ENCODE results near the gene CCDC85B.
A peak's percentile ranks its signal among the peaks of the same experiment; 100 is the strongest.
"Not testable (repeated sequence)": the region's sequence is repeated elsewhere in the genome, so short reads cannot be mapped to it uniquely, and the experiment has no call there.

Gene CCDC85B

GRCh38 chr11:65887723-65888162, 2.7 kb upstream of the CCDC85B start:
- DNase-seq, result no peak

DNA sequence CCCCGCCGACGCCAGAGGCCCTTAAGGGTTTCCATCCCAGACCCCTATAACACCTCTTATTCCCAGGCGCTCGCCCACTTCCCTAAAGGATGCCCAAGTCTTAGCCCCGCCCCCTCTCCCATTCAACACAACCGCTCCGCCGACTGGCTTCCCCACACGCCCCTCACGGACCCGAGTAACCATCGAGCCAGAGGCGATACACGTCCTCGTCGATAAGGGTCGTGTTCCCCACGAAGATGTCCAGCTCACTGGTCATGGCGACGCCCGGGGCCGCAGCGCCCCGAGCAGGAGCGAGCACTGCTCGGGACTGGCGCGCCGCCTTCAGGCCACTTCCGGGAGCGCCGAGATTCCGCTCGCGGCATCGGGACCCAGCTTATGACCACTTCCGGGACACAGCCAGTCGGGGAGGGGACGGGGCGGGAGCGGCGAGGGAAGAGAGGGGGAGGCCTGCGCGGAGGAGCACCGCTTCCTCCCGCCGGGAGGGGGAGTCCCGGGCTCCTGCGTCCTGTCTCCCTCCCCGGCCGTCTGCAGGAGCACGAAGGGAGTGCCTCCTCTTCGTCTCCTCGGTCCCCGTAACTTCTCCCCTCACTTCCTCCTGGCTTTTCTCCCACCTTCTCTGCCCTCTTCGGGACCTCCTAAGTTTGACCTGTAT, 2.2 kb upstream of the CCDC85B start, which contains the start of gene FIBP:
Gene FIBP (minus strand): TSS at position 309 of the 652 bp plus-strand sequence. CDS start 53 bp downstream, at position 256.
- peak; percentile 98 for DNase-seq

- DNase-seq, result no peak
Measured at GRCh38 chr11:65891219-65892136, 1.0 kb downstream of the CCDC85B start.

GRCh38 chr11:65892137-65892540, 1.7 kb downstream of the CCDC85B start:
- not testable (repeated sequence) for DNase-seq

DNA sequence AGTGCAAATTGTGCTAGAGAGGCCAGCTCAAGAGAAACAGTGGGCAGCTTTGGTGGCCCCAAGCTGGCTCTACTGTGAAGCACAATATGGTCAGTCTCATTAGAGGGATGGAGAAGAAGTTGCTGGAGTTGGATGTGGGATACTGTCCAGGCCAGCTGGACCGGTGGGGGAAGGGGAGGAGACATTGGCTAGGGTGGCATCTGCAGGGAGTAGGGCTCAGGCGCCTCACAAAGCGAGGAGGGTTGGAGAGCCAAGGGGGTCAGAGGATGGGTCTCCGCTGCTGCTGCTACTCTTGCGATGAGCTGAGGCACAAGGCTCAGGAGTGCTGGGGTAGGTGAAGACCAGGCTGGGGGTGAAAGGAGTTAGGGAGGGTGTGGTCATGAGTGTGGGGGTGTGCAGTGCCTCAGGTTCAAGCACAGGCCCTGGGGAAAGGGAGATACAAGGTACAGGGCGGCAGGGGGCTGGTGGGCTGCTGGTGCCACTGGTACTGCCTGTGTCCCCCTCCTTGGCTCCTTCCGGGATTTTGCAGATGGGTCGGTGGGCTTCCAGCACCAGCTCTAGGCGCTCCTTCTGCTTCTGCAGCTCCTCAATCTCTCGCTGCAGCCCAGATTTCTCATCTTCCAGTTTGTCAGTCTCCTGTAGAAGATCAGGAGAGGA, 2.3 kb downstream of the CCDC85B start:
- no peak for DNase-seq

DNA sequence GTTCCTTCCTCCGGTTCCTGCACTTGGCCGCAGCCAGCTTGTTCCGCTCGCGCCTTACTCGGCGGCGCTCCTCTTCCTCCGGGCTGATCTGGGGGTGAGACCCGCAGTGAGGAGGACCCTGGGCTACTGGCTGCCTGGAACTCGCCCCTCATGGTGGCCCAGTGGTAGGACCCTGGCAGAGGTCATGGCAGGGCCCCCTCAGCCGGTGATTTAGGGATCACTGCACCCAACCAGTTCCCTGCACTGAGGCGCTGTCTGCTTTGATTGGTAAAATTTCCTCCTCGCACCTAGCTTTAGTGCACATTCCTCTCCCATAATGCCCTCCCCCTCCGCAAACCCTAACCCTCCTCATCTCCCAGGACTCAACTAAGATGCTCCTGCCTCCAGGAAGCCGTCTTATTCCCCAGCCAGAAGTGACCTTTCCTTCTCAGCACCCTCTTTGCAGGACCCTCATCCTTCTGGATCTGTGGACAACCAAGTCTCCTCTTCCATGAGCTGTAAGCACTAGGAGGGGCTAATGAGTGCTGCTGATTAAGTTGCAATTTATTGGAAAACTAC, 3.6 kb downstream of the CCDC85B start:
- no peak for DNase-seq

- no peak for DNase-seq
Measured at GRCh38 chr11:65895482-65895981, 5.1 kb downstream of the CCDC85B start.

GRCh38 chr11:65896034-65896999, 5.8 kb downstream of the CCDC85B start:
- DNase-seq, result no peak

GRCh38 chr11:65897020-65897471, 6.6 kb downstream of the CCDC85B start:
- no peak for DNase-seq

GRCh38 chr11:65898656-65899355, 8.3 kb downstream of the CCDC85B start:
- no peak for DNase-seq

- peak; percentile 85 for DNase-seq
Measured at GRCh38 chr11:65899356-65900124, 9.1 kb downstream of the CCDC85B start.

DNA sequence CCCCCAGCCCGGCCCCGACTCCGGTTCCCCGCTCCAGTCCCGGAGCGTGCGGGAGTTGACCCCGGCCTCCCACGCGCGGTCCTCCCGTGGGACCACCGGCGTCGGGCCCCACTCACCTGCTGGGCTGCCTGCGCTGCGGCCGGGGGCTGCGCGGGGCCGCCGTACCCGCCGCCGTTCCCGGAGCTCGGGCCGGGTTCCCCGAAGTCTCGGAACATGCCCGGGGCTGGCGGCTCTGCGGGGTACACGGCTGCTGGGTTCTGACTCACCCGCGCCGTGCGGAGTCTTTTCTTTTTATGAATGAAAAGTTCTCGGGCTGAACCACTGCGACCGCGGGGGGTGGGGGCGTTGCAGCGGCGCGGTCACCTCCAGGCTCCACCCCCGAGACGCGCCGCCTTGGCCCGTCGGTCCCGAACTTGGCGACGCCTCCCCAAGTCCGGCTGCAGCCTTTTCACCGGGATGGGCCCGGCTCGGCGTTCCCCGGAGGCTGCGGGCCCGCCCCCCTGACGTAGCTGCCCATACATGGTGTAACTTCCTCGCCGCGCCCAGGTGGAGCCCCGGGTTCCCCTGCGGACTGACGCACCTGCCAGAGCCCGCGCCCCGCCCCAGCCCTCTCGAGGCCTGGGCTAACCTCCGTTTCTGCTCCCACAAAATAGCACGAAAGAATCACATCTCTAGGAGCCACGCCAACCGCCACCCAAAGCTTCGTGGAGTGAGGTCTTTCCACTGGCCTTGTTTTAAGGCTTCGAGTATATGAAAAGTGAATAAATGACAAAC, 9.8 kb downstream of the CCDC85B start, which contains the start of gene FOSL1:
Gene FOSL1 (minus strand): TSS at position 264 of the 774 bp plus-strand sequence. CDS start 49 bp downstream, at position 215.
- peak; percentile 97 for DNase-seq

DNA sequence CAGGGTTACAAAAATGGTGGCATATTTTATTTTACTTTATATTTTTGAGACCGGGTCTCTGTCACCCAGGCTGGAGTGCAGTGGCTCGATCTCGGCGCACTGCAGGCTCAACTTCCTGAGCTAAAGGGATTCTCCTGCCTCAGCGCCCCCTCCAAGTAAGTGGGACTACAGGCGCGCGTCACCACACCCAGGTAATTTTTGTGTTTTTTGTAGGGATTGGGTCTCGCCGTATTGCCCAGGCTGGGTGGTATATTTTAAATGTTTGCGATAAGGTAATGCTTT, 10.4 kb downstream of the CCDC85B start:
- no peak for DNase-seq

DNA sequence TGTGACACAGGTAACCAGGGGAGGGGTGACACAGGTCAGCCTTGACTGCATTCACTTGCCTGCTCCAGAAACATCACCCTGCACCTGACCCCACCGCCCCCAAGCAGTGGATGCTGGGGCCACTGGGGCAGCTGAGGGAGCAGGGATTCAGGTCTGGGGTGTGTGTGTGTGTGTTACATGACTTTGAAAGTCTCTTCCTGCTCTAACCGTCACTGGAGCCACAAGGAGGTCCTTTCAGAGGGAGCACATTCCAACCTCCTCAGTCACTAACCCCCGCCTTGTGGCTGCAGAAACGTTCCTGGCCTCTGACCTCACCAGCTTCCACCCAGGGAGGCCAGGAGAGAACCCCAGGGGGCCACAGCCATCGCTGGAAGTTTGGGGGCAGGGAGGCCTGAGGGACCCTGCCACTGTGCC, 12.6 kb downstream of the CCDC85B start:
- peak; percentile 96 for DNase-seq

DNA sequence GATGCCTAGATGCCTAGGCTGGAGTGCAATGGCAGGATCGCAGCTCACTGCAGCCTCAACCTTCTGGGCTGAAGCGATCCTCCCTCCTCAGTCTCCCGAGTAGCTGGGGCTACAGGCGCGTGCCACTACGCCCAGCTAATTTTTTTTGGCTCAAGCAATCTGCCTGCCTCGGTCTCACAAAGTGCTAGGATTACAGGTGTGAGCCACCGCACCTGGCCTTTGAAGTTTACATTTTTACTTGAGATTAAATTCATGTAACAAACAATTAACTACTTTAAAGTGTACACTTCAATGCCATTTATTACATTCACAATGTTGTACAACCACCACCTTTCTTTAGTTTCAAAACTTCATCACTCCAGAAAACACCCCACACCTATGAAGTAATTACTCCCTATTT, 13.2 kb downstream of the CCDC85B start:
- no peak for DNase-seq

DNA sequence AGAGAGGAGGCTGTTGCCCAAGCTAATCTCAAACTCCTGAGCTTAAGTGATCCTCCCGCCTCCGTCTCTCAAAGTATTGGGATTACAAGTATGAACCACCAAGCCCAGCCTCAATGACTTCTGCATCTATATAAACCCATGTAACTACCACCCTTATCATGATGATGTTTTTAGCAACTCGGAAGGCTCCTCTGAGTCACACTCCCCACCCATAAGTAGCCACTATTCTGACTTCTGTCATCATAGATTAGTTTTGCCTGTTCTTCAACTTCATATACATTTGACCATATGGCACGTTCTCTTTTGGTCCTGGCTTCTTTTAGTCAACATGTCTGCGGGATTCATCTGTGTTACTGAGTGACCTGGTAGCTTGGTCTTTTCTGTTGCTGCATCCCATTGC, 16.1 kb downstream of the CCDC85B start:
- DNase-seq, result no peak

GRCh38 chr11:65907878-65908277, 17.4 kb downstream of the CCDC85B start:
- DNase-seq, result no peak

DNA sequence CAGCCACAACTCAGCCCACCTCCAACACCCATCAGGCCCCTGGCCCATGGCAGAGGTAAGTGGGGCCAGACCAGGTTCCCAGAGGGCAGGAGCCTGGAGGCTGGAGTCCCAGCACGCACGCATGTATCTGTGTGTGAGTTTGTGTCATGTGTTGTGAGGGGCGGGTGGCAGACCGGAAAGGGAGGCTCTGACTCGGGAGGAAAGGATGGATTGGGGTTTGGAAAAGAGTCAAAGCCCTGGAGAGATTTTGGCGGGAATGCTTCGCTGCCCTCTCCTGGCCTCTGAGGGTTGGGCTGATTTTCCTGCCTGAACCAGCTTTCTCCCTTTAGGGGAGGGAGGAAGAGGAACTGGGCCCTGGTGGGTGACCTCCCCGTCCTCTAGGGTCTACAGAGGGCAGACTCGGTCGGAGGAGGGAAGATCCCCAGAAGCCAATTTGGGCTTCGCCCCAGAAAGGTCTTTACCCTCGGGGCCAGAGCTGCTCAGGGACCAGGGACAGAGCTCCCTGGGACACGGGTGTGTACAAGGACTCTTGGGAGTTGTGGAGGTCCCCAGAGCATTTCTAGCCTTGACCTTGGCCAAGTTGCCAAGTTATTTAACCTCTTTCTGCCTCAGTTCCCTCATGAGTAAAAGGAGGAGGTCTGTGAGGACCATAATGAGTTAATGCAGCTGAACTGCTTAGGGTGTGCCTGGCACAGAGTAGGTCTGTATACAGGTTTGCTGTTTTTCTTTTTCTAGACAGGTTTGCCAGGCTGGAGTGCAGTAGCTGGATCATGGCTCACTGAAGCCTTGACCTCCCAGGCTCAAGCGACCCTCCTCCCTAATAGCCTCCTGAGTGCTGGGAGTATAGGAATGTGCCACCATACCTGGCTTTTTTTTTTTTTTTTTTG, 21.5 kb downstream of the CCDC85B start:
- DNase-seq, result peak; percentile 94
